Stimulated activated effector memory CD8-positive, alpha-beta T cell treated with anti-CD3 and anti-CD28 coated beads, Interleukin-12 subunit alpha, Interleukin-12 subunit beta, amount 100 ng/mL, for 72 hours (primary cell): ENCODE measurements around the gene TCOF1.
A peak's percentile ranks its signal among the peaks of the same experiment; 100 is the strongest.

ENCODE experiments used
- ATAC-seq: fragments of 150-1000 bp; cut with Tn5 transposase; 2 replicates; pipeline ENCODE4 v1.10.0; 2021
- DNase-seq, 2 donors: peaks; one replicate each; pipeline ENCODE4 v3.0.0; 2021 to 2022; ENCODE audit warnings: low spot score in 2 of 2
- H3K27ac Mint-ChIP-seq: one replicate; pipeline ENCODE4 v1.8.0; 2022; ENCODE audit warnings: mild to moderate bottlenecking, mixed read lengths
- H3K36me3 Mint-ChIP-seq: one replicate; pipeline ENCODE4 v1.8.0; 2022; ENCODE audit warnings: mild to moderate bottlenecking, mixed read lengths
- H3K4me1 Mint-ChIP-seq: one replicate; pipeline ENCODE4 v1.8.0; 2022; ENCODE audit warnings: mixed read lengths
- H3K4me3 Mint-ChIP-seq: one replicate; pipeline ENCODE4 v1.8.0; 2022; ENCODE audit warnings: mild to moderate bottlenecking, mixed read lengths
- H3K9me3 Mint-ChIP-seq: one replicate; pipeline ENCODE4 v1.8.0; 2022; ENCODE audit warnings: mixed read lengths

TCOF1 gene

DNA sequence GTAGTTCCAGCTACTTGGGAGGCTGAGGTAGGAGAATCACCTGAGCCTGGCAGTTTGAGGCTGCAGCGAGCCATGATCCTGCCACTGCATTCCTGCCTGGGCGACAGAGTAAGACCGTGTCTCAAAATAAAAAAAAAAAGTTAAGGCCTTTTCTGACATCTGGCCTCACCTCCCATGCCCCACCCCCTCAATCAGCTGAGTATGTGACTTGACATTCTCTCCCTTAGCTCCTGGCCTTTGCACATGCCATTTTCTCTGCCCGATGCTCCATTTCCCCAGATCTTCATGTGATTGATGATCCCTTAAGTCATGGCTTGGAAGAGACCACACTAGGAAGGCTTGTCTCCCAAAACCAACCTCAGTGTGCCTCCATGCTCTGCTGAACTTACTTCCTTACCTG lies 17.7 kb upstream of the TCOF1 start:
- H3K9me3 Mint-ChIP-seq, result no peaks in the 10 kb centered on the region
- no peak overlapping the region for H3K27ac Mint-ChIP-seq
- peaks cover 14% of the 10 kb centered on the region for H3K4me1 Mint-ChIP-seq
- ATAC-seq (no peak), DNase-seq (no peak)
- H3K36me3 Mint-ChIP-seq, result no peaks in the 10 kb centered on the region
- no peak overlapping the region for H3K4me3 Mint-ChIP-seq

DNA sequence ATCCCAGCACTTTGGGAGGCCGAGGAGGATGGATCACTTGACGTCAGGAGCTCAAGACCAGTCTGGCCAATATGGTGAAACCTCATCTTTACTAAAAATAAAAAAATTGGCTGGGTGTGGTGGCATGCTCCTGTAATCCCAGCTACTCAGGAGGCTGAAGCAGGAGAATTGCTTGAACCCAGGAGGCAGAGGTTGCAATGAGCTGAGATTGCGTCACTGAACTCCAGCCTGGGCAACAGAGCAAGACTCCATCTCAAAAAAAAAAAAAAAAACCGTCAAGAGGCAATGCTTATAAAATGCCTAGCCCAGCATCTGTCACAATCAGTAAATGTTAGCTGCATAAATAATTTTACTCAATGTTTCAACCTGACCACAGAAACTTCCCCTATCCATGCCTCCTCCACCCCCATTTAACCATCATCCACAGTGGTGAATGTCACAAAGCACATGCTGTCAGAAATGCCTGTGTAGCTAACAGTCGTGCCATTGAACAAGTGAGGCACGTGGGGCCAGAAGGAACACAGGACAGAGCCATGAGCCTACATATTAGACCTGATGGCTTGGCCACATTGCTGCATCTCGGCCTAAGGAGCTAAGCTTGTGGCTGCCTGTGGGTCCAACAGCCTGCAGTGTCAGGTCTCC lies 16.8 kb upstream of the TCOF1 start:
- H3K9me3 Mint-ChIP-seq, result no peaks in the 10 kb centered on the region
- H3K4me3 Mint-ChIP-seq, result no peak overlapping the region
- no peak overlapping the region for H3K27ac Mint-ChIP-seq
- ATAC-seq (peak; percentile 67), DNase-seq (no peak)
- no peaks in the 10 kb centered on the region for H3K36me3 Mint-ChIP-seq
- peaks cover 14% of the 10 kb centered on the region for H3K4me1 Mint-ChIP-seq

DNA sequence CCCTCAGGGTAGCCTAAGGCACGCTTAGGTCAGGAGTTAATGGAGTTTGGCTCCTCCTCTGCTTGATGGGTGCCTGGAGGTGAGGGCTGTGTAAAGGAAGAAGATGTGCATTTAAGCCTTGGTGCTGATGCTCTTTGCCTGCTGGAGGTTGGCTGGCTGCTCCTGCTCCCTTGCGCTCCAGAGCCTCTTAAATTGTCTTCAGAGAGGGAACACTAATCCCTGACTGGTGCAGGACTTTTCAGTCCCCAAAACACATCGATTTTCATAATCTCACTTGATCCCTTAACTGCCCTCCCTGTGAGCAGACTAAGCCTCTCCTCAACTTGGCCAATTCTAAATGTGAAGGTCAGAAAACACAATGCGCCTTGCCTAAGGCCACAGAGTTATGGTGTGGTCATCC lies 16.2 kb upstream of the TCOF1 start:
- Mint-ChIP-seq H3K27ac (no peak overlapping the region), H3K36me3 (no peaks in the 10 kb centered on the region), H3K4me3 (no peak overlapping the region), H3K9me3 (no peaks in the 10 kb centered on the region), H3K4me1 (peaks cover 14% of the 10 kb centered on the region)
- ATAC-seq (no peak), DNase-seq (no peak)

DNA sequence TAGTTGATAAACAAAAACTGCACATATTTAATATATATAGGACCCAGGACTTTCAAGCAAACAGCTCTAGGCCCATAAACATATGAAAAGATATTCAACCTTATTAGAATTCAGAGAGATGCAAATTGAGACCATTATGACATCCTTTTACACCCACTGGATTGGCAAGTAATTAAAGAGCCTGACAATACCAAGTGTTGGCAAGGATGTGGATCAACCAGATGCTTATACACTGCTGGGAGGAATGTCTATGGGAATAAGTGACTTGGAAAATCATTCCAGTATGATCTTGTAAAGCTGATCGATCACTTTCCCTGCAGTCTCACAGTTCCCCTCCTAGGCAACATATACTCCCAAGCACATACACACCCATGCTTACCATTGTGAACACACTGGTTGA lies 15.5 kb upstream of the TCOF1 start:
- Mint-ChIP-seq H3K4me1 (peaks cover 14% of the 10 kb centered on the region), H3K27ac (no peak overlapping the region), H3K9me3 (no peaks in the 10 kb centered on the region), H3K4me3 (no peak overlapping the region), H3K36me3 (no peaks in the 10 kb centered on the region)
- no peak for ATAC-seq
- DNase-seq, result no peak

DNA sequence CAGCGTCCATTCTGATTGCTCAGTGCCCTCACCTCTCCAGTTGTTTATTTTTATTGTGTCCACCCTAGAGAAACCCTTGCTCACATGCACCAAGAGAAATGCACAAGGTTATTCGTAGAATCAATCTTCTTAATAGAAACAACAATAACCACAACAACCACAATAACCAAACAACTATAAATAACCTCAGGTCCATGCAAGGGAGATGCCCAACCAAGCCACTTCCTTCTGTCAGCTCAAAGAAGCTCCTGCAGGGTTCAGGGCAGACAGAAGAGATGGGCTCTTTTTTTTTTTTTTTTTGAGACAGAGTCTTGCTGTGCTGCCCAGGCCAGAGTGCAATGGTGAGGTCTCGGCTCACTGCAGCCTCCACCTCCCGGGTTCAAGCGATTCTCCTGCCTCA lies 14.9 kb upstream of the TCOF1 start:
- H3K4me3 Mint-ChIP-seq, result no peak overlapping the region
- no peak for ATAC-seq
- H3K36me3 Mint-ChIP-seq, result no peaks in the 10 kb centered on the region

DNA sequence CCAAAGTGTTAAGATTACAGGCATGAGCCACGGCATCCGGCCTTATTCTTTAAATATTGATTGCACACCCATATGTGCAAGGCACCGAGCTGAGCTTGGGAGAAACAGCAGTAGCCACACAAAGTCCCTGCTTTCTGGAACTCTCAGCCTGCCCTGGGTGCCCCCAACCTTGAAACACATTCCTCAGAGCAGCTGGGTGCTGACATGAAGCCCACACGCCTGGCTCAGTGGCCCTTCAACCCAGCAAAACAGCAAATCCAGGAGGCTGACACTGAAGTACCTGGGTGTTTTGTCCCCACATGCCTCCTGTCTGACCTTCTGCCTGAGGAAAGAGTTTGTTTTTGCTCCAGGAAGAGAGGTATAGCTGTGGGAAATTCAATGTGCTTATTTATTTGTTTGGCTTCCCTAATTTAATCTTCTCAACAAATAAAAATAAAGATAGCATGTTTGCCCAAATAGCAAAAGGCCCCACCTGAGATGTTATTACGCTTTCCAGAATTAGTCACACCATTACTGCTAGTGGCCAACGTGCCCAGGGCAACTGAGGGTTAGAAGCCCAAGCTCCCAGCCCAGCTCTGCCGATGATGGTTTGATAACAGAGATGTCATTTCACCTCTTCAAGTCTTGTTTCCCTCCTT lies 13.4 kb upstream of the TCOF1 start:
- Mint-ChIP-seq H3K4me3 (no peak overlapping the region), H3K4me1 (peaks cover 14% of the 10 kb centered on the region), H3K27ac (no peak overlapping the region), H3K36me3 (no peaks in the 10 kb centered on the region), H3K9me3 (no peaks in the 10 kb centered on the region)
- DNase-seq (no peak), ATAC-seq (no peak)

More for the DNA sequence above, 14.9 kb upstream of the TCOF1 start:
- DNase-seq, result no peak
- peaks cover 14% of the 10 kb centered on the region for H3K4me1 Mint-ChIP-seq
- H3K27ac Mint-ChIP-seq, result no peak overlapping the region
- H3K9me3 Mint-ChIP-seq, result no peaks in the 10 kb centered on the region

DNA sequence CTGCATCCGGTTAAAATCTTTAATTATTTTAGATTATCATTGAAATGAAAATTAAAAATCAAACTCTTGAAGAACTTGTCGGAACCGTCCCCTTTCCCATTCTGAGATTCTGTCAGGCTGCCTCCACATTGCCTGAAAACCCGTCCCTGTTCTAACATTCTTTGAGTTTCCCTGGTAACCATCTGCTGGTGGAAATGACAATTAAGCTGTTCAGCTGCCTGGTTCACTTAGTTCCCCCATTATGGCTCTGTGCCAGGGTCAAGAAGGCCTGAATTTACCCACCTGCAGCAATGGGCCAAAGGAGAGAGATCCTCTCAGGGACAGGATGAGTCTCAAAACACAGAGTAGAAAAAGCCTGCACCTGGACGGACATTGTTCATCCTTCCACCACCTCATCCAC lies 11.8 kb upstream of the TCOF1 start:
- peaks cover 17% of the 10 kb centered on the region for H3K4me1 Mint-ChIP-seq
- H3K9me3 Mint-ChIP-seq, result no peaks in the 10 kb centered on the region

DNA sequence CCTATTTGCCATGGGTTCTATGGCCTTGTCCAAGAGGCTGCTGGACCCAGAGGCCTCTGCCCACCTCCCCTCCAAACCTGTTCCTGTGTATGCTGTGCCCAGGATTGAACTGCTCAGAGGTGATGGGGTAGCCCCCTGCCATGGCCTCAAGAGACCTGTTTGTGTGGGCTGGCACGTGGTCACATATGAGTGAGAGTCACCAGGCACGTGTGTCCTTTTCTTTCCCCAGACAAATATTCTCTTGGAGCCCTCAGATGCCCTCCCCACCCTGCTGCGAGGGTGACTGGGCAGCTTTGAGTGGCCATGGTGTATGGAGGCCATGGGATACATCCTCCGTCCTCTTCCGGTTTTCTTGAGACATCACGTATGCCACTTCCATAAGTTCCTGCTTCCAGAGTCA lies 10.9 kb upstream of the TCOF1 start:
- Mint-ChIP-seq H3K4me3 (no peak overlapping the region), H3K4me1 (peaks cover 17% of the 10 kb centered on the region), H3K36me3 (no peaks in the 10 kb centered on the region), H3K9me3 (no peaks in the 10 kb centered on the region), H3K27ac (no peak overlapping the region)
- ATAC-seq (no peak), DNase-seq (no peak)

More for the DNA sequence above, 11.8 kb upstream of the TCOF1 start:
- Mint-ChIP-seq H3K27ac (no peak overlapping the region), H3K36me3 (no peaks in the 10 kb centered on the region), H3K4me3 (no peak overlapping the region)
- no peak for DNase-seq
- ATAC-seq, result no peak

DNA sequence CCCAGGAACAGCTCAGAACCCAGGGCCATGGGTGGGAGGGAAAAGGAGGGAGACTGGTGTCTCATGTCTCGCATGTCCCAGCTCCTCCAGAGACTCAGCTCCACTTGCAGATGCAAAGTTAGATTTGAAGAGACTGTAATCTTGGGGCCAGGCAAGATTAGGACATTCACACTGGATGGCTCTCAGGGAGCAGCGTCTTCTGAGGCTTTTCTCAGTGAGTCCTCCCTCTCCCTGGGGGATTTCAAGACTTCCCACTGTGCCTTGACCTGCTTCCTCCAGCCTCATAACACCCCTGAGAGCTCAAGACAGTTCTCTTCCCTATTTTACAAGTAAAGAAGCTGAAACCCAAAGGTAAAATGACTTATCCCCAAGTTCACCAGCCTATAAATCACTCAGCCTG lies 10.5 kb upstream of the TCOF1 start:
- Mint-ChIP-seq H3K27ac (no peak overlapping the region), H3K4me3 (no peak overlapping the region), H3K4me1 (peaks cover 17% of the 10 kb centered on the region), H3K9me3 (no peaks in the 10 kb centered on the region), H3K36me3 (no peaks in the 10 kb centered on the region)
- no peak for ATAC-seq
- no peak for DNase-seq

DNA sequence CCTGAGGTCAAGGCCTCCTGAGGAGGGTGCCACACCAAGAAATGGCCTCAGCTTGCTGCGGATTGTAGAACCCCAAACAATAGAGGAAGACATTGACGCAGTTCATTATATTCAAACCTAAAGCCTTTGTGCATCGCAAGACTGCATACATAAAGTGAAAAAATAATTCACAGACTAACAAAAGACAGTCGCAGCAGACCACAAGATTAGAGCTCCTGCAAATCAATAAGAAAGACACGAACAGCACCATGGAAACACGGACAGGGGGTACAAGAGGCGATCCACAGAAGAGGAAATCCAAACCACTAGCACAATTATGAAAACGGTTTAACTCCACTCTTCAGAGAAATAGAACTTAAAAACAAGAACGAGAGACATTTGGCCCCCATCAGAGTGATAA lies 10.0 kb upstream of the TCOF1 start:
- Mint-ChIP-seq H3K27ac (no peak overlapping the region), H3K4me1 (peaks cover 12% of the 10 kb centered on the region), H3K36me3 (no peaks in the 10 kb centered on the region), H3K9me3 (no peaks in the 10 kb centered on the region), H3K4me3 (no peak overlapping the region)
- ATAC-seq, result no peak
- no peak for DNase-seq

DNA sequence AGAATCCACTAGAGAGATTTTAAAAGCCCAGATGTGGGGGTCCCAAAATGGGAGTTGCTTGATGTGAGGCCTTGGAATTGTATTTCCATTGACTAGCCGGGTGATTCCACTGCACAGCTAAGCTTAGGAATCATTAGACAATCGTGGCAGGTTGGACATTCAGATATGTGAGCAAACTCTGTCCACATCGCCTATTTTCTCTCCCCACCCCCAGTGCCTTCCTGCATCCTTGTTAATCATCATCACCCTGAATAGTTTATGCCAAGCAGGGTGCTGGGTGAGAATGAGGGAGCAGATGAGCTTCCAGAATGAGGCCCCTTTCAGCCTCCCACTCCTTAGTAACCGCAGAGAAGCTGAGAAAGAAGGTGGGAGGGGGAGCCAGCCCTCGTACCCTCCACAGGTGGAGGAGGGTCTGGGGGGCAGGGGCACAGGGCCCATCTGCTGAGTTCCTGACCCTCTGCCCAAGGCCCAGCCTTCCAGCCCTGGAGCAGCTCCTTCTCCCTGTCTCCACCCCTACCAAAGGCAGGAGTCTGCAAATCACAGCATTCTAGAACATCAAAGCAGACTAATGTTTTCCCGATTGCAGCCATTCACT lies 7.7 kb upstream of the TCOF1 start:
- no peak for DNase-seq
- H3K4me1 Mint-ChIP-seq, result peaks cover 9% of the 10 kb centered on the region
- no peak overlapping the region for H3K4me3 Mint-ChIP-seq
- H3K36me3 Mint-ChIP-seq, result no peaks in the 10 kb centered on the region
- peak overlapping the region; percentile 77 for H3K27ac Mint-ChIP-seq
- no peak for ATAC-seq
- no peaks in the 10 kb centered on the region for H3K9me3 Mint-ChIP-seq

DNA sequence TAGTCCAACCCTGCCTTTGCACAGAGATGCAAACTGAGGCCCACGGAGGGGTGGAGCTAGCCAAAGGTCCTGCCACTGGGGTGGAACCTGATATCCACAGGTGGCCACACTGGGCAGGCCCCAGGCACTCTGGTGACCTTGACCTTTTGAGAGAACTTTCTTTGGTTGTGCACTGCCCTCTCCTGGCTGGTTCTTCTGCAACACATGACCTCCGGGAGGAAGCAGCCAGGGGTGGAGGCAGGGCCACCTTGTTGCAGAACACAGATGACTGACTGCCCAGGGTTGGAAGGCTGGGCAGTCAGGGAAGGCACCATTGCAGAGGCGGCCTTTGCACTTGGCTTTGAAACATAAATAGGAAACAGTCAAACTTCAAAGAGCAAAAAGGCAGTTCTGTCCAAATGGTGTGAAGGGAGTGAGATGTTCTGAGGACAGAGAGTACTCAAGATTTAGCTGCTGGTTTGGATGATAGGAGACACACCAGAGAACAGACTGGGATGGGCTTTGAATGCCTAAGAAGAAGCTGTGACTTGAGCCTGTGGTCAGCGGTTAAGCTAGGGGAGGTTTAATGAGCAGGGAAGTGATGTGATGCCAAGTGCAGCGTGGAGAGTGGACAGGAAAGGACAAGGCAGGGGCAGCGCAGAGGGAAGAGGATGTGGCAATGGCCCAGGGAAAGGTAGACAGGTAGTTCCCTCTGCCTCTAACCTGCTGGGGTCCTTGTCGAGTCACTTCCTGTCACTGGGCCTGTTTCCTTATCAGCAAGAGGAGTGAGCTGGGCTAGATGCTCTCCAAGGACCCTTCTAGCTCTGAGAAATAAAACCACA lies 6.8 kb upstream of the TCOF1 start:
- Mint-ChIP-seq H3K4me3 (no peak overlapping the region), H3K9me3 (no peaks in the 10 kb centered on the region), H3K36me3 (no peaks in the 10 kb centered on the region), H3K27ac (peak overlapping the region; percentile 77), H3K4me1 (peaks cover 9% of the 10 kb centered on the region)
- DNase-seq, result peak; percentile 19 to 73
- ATAC-seq, result peak; percentile 88

DNA sequence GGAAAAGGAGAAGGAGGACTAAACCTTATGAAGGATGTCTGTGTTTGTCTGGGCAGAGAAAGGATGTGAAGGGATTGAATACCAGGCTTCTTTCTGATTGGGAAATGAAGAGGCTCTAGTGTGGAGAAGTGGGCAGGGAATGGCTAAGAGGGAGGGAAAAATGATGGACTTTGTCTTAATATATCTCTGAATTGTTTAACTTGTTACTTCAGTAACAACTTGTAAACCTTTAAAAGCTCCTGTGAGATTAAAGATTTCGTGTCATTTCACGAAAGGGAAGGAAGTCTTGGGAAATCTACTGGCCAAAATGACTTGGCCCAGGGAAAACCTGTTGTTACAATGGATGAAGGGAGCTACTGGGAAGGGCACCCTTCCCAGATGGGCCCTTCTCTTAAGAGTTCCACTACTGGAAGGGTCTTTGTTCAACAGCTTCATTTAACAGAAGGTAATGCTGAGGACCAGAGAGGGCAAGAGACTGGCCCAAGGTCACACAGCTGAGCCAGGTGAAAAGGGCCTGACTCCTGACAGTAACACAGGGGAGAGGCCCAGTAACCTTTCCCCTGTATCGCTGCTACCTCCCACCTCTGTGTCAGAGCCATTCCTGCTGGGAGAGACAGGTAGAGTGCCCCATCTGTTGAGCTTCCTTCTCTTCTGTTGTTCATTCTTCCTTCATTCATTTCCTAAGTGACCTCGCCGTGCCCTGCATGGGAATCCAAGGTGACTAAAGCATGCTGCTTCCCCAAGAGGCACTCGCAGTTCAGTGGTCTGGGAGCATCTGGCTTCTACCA lies 5.1 kb upstream of the TCOF1 start:
- Mint-ChIP-seq H3K27ac (no peak overlapping the region), H3K36me3 (no peaks in the 10 kb centered on the region), H3K4me1 (peaks cover 20% of the 10 kb centered on the region), H3K4me3 (no peak overlapping the region), H3K9me3 (no peaks in the 10 kb centered on the region)
- ATAC-seq (no peak), DNase-seq (no peak)

DNA sequence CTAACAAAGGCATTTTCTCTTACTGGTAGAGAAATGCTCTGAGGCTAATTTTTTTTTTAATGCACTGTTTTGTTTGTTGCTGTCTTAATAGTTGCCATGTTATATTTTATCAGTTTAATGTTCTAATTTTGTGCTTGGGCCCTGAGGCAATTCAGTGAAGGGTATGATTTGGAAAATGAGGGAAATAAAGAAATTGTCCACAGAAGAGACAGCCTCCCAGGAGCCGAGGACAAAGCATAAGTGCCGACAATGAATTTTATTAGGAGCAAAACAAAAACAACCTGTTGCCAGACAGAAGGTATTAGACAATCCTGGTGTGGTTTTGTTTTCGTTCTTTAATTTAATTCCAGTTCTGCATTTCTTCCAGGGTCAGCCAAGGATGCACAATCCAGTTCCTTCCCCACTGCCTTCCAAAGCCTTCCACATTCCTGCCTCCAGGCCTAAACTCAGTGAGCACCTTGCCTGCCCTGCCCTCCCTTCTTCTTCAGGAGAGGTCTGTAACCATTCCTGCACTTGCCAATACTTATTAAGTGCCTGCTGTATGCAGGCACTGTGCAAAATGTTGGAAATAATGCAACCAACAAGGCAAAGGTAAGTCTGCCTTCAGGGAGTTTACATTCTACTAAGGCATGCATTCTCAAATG lies 4.3 kb upstream of the TCOF1 start:
- no peak for ATAC-seq
- Mint-ChIP-seq H3K36me3 (peaks cover 3% of the 10 kb centered on the region), H3K27ac (peak overlapping the region; percentile 1), H3K9me3 (no peaks in the 10 kb centered on the region), H3K4me3 (no peak overlapping the region), H3K4me1 (peaks cover 20% of the 10 kb centered on the region)
- no peak for DNase-seq

DNA sequence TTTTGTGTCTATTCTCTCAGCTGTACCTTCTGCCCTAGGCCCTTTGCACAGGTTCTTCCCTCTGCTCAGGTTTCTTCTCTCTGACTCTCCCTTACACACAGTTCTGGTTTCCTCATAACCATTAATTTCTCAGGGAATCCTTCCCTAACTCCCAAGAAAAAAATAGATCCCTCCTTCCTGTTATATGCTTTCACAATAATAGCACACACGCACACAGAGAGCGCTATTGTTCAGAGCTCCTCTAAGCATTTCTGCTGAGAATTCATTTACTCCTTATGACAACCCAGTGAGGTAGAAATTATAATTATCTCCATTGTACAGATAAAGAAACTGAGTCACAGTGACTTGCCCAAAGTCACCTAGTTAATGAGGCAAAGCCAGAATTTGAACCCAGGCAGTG lies 1.7 kb upstream of the TCOF1 start:
- DNase-seq (no peak), ATAC-seq (no peak)
- Mint-ChIP-seq H3K9me3 (no peaks in the 10 kb centered on the region), H3K4me1 (peaks cover 35% of the 10 kb centered on the region), H3K36me3 (peaks cover 28% of the 10 kb centered on the region), H3K27ac (no peak overlapping the region), H3K4me3 (no peak overlapping the region)
